H1 (cell line): Measurements from ENCODE around the gene ICAM2. TPM values are rescaled to one million over a fixed set of nuclear protein-coding genes. Genes with fewer than 3 reads are reported as not detected.

Experiments
- CTCF ChIA-PET: fragments of 300-600 bp; sonication (Branson Sonifier 250); formaldehyde crosslinking; loops from one replicate; lab custom pipeline; 2021; ENCODE audit not compliant: partially characterized antibody; lab: Charles Lee
- POLR2A ChIA-PET: fragments of 300-600 bp; sonication (Branson Sonifier 250); formaldehyde crosslinking; loops from one replicate; lab custom pipeline; 2021; ENCODE audit warnings: inconsistent platforms; ENCODE audit not compliant: partially characterized antibody; lab: Charles Lee
- DNase-seq, 2 experiments: peaks; one replicate each; pipeline versions ENCODE4 v3.0.0 to v3.0.0-alpha.2; 2010 to 2022; ENCODE audit warnings: low spot score in 2 of 2, low read depth in 1 of 2, mixed read lengths in 1 of 2
- FAIRE-seq: peaks from 2 replicates; lab custom pipeline; 2011; peaks lifted over from hg19 to GRCh38; lab: Jason Lieb, UNC
- H2AFZ ChIP-seq: 2 replicates; pipeline ENCODE4 v1.8.1; 2012; ENCODE audit warnings: low read length, inconsistent platforms
- H2AK5ac ChIP-seq: 2 replicates; pipeline ENCODE4 v1.6.1; 2013; ENCODE audit warnings: low read depth, low read length
- H2BK120ac ChIP-seq: replicated peaks from 2 replicates; pipeline ENCODE3; 2013; ENCODE audit warnings: low read depth, low read length, inconsistent platforms
- H2BK12ac ChIP-seq: 2 replicates; pipeline ENCODE4 v1.6.1; 2013; ENCODE audit warnings: low read depth, low read length
- H2BK15ac ChIP-seq: 2 replicates; pipeline ENCODE4 v1.6.1; 2013; ENCODE audit warnings: low read length
- H2BK20ac ChIP-seq: 2 replicates; pipeline ENCODE4 v1.6.1; 2013; ENCODE audit warnings: low read length
- H2BK5ac ChIP-seq: 2 replicates; pipeline ENCODE4 v1.6.1; 2013; ENCODE audit warnings: low read depth, low read length
- H3K14ac ChIP-seq: 2 replicates; pipeline ENCODE4 v1.6.1; 2013; ENCODE audit warnings: inconsistent platforms; ENCODE audit not compliant: insufficient read length
- H3K18ac ChIP-seq: 2 replicates; pipeline ENCODE4 v1.6.1; 2013; ENCODE audit warnings: low read length; ENCODE audit errors: extremely low read depth
- H3K23ac ChIP-seq: 2 replicates; pipeline ENCODE4 v1.6.1; 2013; ENCODE audit warnings: inconsistent platforms; ENCODE audit not compliant: insufficient read length
- H3K23me2 ChIP-seq: 2 replicates; pipeline ENCODE4 v1.6.1; 2013; ENCODE audit warnings: low read depth, low read length
- H3K27ac ChIP-seq: 2 replicates; pipeline ENCODE4 v1.6.1; 2011; ENCODE audit warnings: low read depth, low read length, inconsistent platforms
- H3K27me3 ChIP-seq, 4 experiments: replicated peaks in 1 of 4; 1 replicate in 1 of 4; 2 replicates in 3 of 4; pipeline versions ENCODE4 v1.6.1 to v1.8.1; 2011 to 2013; ENCODE audit warnings: low read length in 3 of 4, mild to moderate bottlenecking in 3 of 4, inconsistent platforms in 2 of 4, mixed read lengths in 2 of 4, moderate library complexity in 1 of 4; ENCODE audit not compliant: control insufficient read depth in 3 of 4, insufficient read depth in 3 of 4; ENCODE audit errors: extremely low read depth in 1 of 4
- H3K36me3 ChIP-seq, 4 experiments: 2 replicates each; pipeline versions ENCODE4 v1.6.1 to v1.8.1; 2011 to 2013; ENCODE audit warnings: mild to moderate bottlenecking in 4 of 4, low read length in 3 of 4, moderate library complexity in 2 of 4, control low read depth in 1 of 4, inconsistent platforms in 1 of 4; ENCODE audit not compliant: insufficient read depth in 4 of 4, control insufficient read depth in 2 of 4
- H3K4ac ChIP-seq: replicated peaks from 2 replicates; pipeline ENCODE3; 2013; ENCODE audit warnings: low read length, low read depth, mixed read lengths, inconsistent platforms; ENCODE audit not compliant: insufficient read length
- H3K4me1 ChIP-seq, 4 experiments: replicated peaks in 1 of 4; 1 replicate in 1 of 4; 2 replicates in 3 of 4; pipeline versions ENCODE4 v1.6.1 to v1.8.1; 2011 to 2013; ENCODE audit warnings: low read length in 3 of 4, inconsistent platforms in 2 of 4, mixed read lengths in 1 of 4; ENCODE audit not compliant: insufficient read depth in 4 of 4, control insufficient read depth in 3 of 4
- H3K4me2 ChIP-seq, 2 experiments: 2 replicates each; pipeline versions ENCODE4 v1.6.1 to v1.8.1; 2011 to 2013; ENCODE audit warnings: low read depth in 2 of 2, low read length in 2 of 2, control low read depth in 1 of 2, inconsistent platforms in 1 of 2, mild to moderate bottlenecking in 1 of 2; ENCODE audit not compliant: insufficient read depth in 1 of 2
- H3K4me3 ChIP-seq, 4 experiments: fragments of 200-600, 300-600 bp in 1 of 4; sonication (generic), shearing (Covaris generic), sonication (Bioruptor Twin) in 1 of 4; 2 replicates each; pipeline versions ENCODE4 v1.5.1 to v1.8.1; 2011 to 2016; ENCODE audit warnings: low read length in 4 of 4, low read depth in 3 of 4, control low read depth in 2 of 4, inconsistent platforms in 2 of 4, mild to moderate bottlenecking in 2 of 4, mixed read lengths in 1 of 4, moderate library complexity in 1 of 4; ENCODE audit not compliant: insufficient read depth in 2 of 4; ENCODE audit errors: extremely low read depth in 1 of 4
- H3K56ac ChIP-seq: replicated peaks from 2 replicates; pipeline ENCODE3; 2013; ENCODE audit warnings: low read depth, mild to moderate bottlenecking, mixed read lengths, low read length, inconsistent platforms; ENCODE audit not compliant: insufficient read length
- H3K79me1 ChIP-seq: 2 replicates; pipeline ENCODE4 v1.6.1; 2013; ENCODE audit warnings: low read depth, low read length, control low read depth
- H3K79me2 ChIP-seq, 2 experiments: 2 replicates each; pipeline versions ENCODE4 v1.6.1 to v1.8.1; 2012 to 2013; ENCODE audit warnings: low read length in 2 of 2, mild to moderate bottlenecking in 2 of 2, inconsistent platforms in 1 of 2; ENCODE audit not compliant: insufficient read depth in 2 of 2, control insufficient read depth in 1 of 2
- H3K9ac ChIP-seq, 4 experiments: replicated peaks in 1 of 4; 1 replicate in 1 of 4; 2 replicates in 3 of 4; pipeline versions ENCODE4 v1.6.1 to v1.8.1; 2011 to 2013; ENCODE audit warnings: low read depth in 3 of 4, low read length in 3 of 4, control low read depth in 2 of 4, mild to moderate bottlenecking in 2 of 4, moderate library complexity in 2 of 4, inconsistent platforms in 1 of 4; ENCODE audit errors: extremely low read depth in 1 of 4
- H3K9me3 ChIP-seq, 2 experiments: 2 replicates each; pipeline versions ENCODE4 v1.6.1 to v1.8.1; 2012 to 2013; ENCODE audit warnings: mild to moderate bottlenecking in 2 of 2, moderate library complexity in 2 of 2, control low read depth in 1 of 2, inconsistent platforms in 1 of 2, low read depth in 1 of 2, low read length in 1 of 2, mixed read lengths in 1 of 2; ENCODE audit not compliant: insufficient read depth in 2 of 2
- H4K20me1 ChIP-seq, 2 experiments: replicated peaks in 1 of 2; 2 replicates each; pipeline versions ENCODE3 to v1.8.1; 2011 to 2013; ENCODE audit warnings: inconsistent platforms in 2 of 2, low read length in 2 of 2, mild to moderate bottlenecking in 1 of 2; ENCODE audit not compliant: insufficient read depth in 2 of 2, control insufficient read depth in 1 of 2
- H4K5ac ChIP-seq: 2 replicates; pipeline ENCODE4 v1.6.1; 2013; ENCODE audit warnings: low read length, low read depth, mixed read lengths, inconsistent platforms; ENCODE audit not compliant: insufficient read length
- H4K8ac ChIP-seq: 2 replicates; pipeline ENCODE4 v1.8.0; 2013; ENCODE audit warnings: mild to moderate bottlenecking, moderate library complexity, low read length, inconsistent platforms; ENCODE audit not compliant: insufficient read depth; ENCODE audit errors: extremely low read depth
- H4K91ac ChIP-seq: replicated peaks from 2 replicates; pipeline ENCODE3; 2013; ENCODE audit warnings: low read length, mixed read lengths, inconsistent platforms; ENCODE audit not compliant: insufficient read length
- BACH1 ChIP-seq: IDR thresholded peaks from 2 replicates; pipeline ENCODE4 v1.6.1; 2012; ENCODE audit warnings: low read length, improper control_type of control experiment
- EZH2 ChIP-seq: fragments of 200-600 bp; sonication (generic); IDR thresholded peaks from 2 replicates; pipeline ENCODE4 v1.7.1; 2012; ENCODE audit warnings: low read depth, mild to moderate bottlenecking, moderate library complexity, low read length, inconsistent platforms; ENCODE audit not compliant: severe bottlenecking
- KDM1A ChIP-seq: fragments of 200-600, 300-600 bp; sonication (generic); IDR thresholded peaks from 2 replicates; pipeline ENCODE4 v1.7.1; 2016; ENCODE audit warnings: mild to moderate bottlenecking, low read length, borderline replicate concordance
- POLR2A ChIP-seq, 2 experiments: IDR thresholded peaks; 1 replicate in 1 of 2; 2 replicates in 1 of 2; pipeline ENCODE4 v1.6.1; 2011; ENCODE audit warnings: low read depth in 2 of 2, low read length in 2 of 2, mild to moderate bottlenecking in 2 of 2; ENCODE audit errors: control extremely low read depth in 1 of 2
- SP4 ChIP-seq: IDR thresholded peaks from 2 replicates; pipeline ENCODE4 v1.6.1; 2012; ENCODE audit warnings: low read length, inconsistent platforms
- TAF7 ChIP-seq: optimal IDR thresholded peaks from 2 replicates; pipeline ENCODE3; 2011; ENCODE audit warnings: low read depth, mild to moderate bottlenecking, inconsistent platforms, low read length, moderate library complexity, borderline replicate concordance
- TBP ChIP-seq: IDR thresholded peaks from 2 replicates; pipeline ENCODE4 v1.6.1; 2011; ENCODE audit warnings: low read depth, low read length, improper control_type of control experiment
- TEAD4 ChIP-seq: IDR thresholded peaks from 2 replicates; pipeline ENCODE4 v1.6.1; 2012; ENCODE audit warnings: low read depth, low read length, inconsistent platforms, mixed read lengths
- YY1 ChIP-seq: IDR thresholded peaks from 2 replicates; pipeline ENCODE4 v1.6.1; 2011; ENCODE audit warnings: low read depth, mild to moderate bottlenecking, low read length
- WGBS, 2 experiments: shearing (Covaris generic) in 1 of 2; methylation state at CpG; one replicate each; pipeline versions ENCODE4 v1.1.6 to v1.1.7; 2013 to 2015; ENCODE audit warnings: low lambda C conversion rate in 2 of 2, mixed read lengths in 2 of 2, inconsistent platforms in 1 of 2, low coverage in 1 of 2, missing lambda C conversion rate in 1 of 2; ENCODE audit not compliant: insufficient replicate concordance in 2 of 2, insufficient coverage in 1 of 2, insufficient read length in 1 of 2; ENCODE audit errors: extremely low coverage in 1 of 2, missing lambda C conversion rate in 1 of 2; 5-methylcytosine and 5-hydroxymethylcytosine counted together
- polyA plus RNA-seq, 7 experiments: library from polyadenylated mRNA; depleted of rRNA in 3 of 7; stranded (reverse) in 5 of 7; unstranded in 2 of 7; fragments of >200 nt in 5 of 7; fragments of 200-250 nt in 2 of 7; gene quantifications; 1 replicate in 5 of 7; 2 replicates in 1 of 7; 4 replicates in 1 of 7; pipeline versions ENCODE4 v1.2.1 to v1.2.3, GENCODE V29; 2011 to 2013; ENCODE audit warnings: missing spikeins in 2 of 7, mixed read lengths in 2 of 7
- total RNA-seq: library from RNA; stranded (reverse); fragmentation: NEBNext Ultra II Directional; extraction: Animal tissue kit (Norgen Biotek cat#: 25700); gene quantifications from 2 replicates; pipeline ENCODE4 v1.2.1, GENCODE V29; 2021
- TF ChIP-seq, protein P1 (sequence below), 3 experiments: IDR thresholded peaks; 1 replicate in 2 of 3; 2 replicates in 1 of 3; pipeline versions ENCODE4 v1.5.1 to v1.6.1; 2011; ENCODE audit warnings: low read length in 3 of 3, mild to moderate bottlenecking in 3 of 3, inconsistent platforms in 2 of 3, low read depth in 1 of 3, moderate library complexity in 1 of 3; ENCODE audit not compliant: insufficient read depth in 1 of 3; ENCODE audit errors: control extremely low read depth in 1 of 3
- TF ChIP-seq, protein P2 (sequence below): IDR thresholded peaks from 2 replicates; pipeline ENCODE4 v1.6.1; 2012; ENCODE audit warnings: inconsistent platforms

ICAM2 gene
- total and polyA plus RNA-seq, 2 of the 8 experiments (the other 6 are each of a cell fraction or from before 2014, with no cell fraction given) = 0.45 to 0.63 TPM

DNA sequence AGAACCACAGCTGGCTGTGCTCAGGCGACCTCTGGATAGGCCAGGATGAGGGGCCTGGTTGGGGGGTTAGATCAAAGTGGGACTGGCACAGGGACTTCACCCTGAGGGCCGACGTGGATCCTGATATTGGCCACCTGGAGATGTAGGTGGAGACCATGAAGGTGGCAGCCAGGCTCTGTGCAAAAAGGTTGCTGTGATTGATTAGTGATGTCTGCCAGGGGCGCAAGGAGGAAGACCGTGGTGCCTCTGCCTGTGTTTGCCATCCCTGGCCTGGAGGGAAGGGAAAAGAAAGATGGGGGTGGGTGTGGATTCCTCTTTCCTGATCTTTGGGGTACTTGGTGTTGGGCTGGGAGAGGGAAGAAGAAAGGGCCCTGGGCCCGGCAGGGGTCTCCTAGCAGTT is 47.2 kb downstream of the ICAM2 start:
- DNase-seq = no peak
- Histone ChIP-seq H2BK20ac (no peak overlapping the region), H3K36me3 (no peaks in the 10 kb centered on the region), H3K9ac (no peak overlapping the region), H3K79me1 (no peaks in the 10 kb centered on the region), H3K18ac (no peak overlapping the region), H2BK5ac (no peak overlapping the region), H3K27me3 (no peaks in the 10 kb centered on the region), H3K56ac (no peak overlapping the region), H2AK5ac (no peak overlapping the region), H4K20me1 (no peaks in the 10 kb centered on the region), H3K9me3 (no peaks in the 10 kb centered on the region), H3K14ac (no peak overlapping the region), H3K27ac (no peak overlapping the region), H2BK15ac (no peak overlapping the region), H2AFZ (no peak overlapping the region; the same call in 1 of the 2 replicates), H3K23me2 (no peaks in the 10 kb centered on the region), H4K5ac (no peak overlapping the region), H4K91ac (no peak overlapping the region), H2BK120ac (no peak overlapping the region), H3K4me2 (no peak overlapping the region), H3K79me2 (no peaks in the 10 kb centered on the region), H3K4me3 (no peak overlapping the region), H4K8ac (no peak overlapping the region), H3K4ac (no peak overlapping the region), H3K4me1 (peaks cover 0 to 7% (median under 1%) of the 10 kb centered on the region in 4 experiments; a peak in 4 of 7 replicates), H2BK12ac (no peak overlapping the region), H3K23ac (no peak overlapping the region)
- no peak for FAIRE-seq
- POLR2A ChIA-PET = interaction anchor here (1.8 to 2.4 kb wide), 2 partner anchors 8 to 20 kb away, joined by 4 to 8 read pairs; no protein-coding TSS in a partner anchor
- CTCF ChIA-PET = interaction anchor here (0.9 to 18.4 kb wide), 6 partner anchors 10 to 62 kb away, joined by 3 to 219 read pairs (median 6); partner anchors contain the start of gene CSHL1
- WGBS, 2 experiments = 90% methylated on average over 6 of the region's 6 CpGs; no CpG with 5 or more reads in 1 of the 2 experiments
- no peak for TF ChIP-seq YY1
- TF ChIP-seq, protein P1, sequence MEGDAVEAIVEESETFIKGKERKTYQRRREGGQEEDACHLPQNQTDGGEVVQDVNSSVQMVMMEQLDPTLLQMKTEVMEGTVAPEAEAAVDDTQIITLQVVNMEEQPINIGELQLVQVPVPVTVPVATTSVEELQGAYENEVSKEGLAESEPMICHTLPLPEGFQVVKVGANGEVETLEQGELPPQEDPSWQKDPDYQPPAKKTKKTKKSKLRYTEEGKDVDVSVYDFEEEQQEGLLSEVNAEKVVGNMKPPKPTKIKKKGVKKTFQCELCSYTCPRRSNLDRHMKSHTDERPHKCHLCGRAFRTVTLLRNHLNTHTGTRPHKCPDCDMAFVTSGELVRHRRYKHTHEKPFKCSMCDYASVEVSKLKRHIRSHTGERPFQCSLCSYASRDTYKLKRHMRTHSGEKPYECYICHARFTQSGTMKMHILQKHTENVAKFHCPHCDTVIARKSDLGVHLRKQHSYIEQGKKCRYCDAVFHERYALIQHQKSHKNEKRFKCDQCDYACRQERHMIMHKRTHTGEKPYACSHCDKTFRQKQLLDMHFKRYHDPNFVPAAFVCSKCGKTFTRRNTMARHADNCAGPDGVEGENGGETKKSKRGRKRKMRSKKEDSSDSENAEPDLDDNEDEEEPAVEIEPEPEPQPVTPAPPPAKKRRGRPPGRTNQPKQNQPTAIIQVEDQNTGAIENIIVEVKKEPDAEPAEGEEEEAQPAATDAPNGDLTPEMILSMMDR (IDR thresholded peaks at IDR 0.05; ENCODE audit: control extremely low read depth in 1 of 3, insufficient read depth in 1 of 3, low read depth in 1 of 3, low read length in 3 of 3) = no peak
- TF ChIP-seq BACH1 = no peak
- TF ChIP-seq TAF7 = no peak
- TF ChIP-seq SP4 = no peak
- TF ChIP-seq, protein P2, sequence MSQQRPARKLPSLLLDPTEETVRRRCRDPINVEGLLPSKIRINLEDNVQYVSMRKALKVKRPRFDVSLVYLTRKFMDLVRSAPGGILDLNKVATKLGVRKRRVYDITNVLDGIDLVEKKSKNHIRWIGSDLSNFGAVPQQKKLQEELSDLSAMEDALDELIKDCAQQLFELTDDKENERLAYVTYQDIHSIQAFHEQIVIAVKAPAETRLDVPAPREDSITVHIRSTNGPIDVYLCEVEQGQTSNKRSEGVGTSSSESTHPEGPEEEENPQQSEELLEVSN = no peak
- no peak for TF ChIP-seq TEAD4
- TF ChIP-seq POLR2A (IDR thresholded peaks at IDR 0.05; ENCODE audit: control extremely low read depth in 1 of 2, low read depth in 2 of 2, low read length in 2 of 2) = no peak
- no peak for TF ChIP-seq KDM1A
- no peak for TF ChIP-seq TBP
- TF ChIP-seq EZH2 = no peak
